CD4-positive, alpha-beta T cell treated with Interleukin-15 for 4 hours (primary cell): Measurements from ENCODE around the gene NLGN1.

ENCODE experiments used
- DNase-seq: peaks from one replicate; pipeline ENCODE4 v3.0.0-alpha.2; 2020; ENCODE audit warnings: low spot score

The NLGN1 gene

DNA sequence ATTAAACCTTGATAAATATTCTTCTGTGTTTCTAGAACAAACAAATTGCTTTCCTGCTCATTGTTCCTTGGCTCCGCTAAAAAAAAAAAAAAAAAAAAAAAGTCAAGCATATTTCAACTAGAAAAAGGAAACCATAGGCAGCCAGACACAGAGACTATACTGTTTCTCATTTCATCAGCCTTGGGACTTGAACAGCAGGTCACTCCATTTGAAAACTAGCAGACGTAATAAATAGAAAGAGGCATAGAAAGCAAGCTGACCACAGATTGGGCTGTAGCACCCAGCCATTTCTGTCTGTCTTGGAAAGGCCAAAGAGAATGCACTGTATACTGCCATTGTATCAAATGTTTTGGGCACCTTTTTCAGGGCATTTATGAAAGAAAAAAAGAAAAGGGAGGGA lies 697.1 kb downstream of the NLGN1 start:
- DNase-seq: no peak

DNA sequence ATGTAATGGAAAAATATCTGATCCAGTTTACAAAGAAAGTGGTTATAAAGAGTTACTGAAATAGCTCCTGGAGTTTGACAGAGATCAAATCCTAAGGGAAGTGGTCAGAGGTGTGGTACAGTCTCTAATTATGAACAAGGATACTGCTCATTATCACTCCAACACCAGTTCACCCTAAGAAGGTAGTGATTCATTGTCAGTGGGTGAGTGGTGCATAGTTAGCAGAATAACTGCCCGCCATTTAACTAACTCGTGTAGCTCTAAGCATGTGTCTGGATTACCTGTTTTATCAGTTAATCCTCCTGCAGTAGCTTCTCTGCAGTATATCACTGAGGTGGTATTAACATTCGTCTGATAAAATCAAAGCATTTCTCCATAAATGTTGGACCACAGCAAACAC lies 700.1 kb downstream of the NLGN1 start:
- DNase-seq: no peak

DNA sequence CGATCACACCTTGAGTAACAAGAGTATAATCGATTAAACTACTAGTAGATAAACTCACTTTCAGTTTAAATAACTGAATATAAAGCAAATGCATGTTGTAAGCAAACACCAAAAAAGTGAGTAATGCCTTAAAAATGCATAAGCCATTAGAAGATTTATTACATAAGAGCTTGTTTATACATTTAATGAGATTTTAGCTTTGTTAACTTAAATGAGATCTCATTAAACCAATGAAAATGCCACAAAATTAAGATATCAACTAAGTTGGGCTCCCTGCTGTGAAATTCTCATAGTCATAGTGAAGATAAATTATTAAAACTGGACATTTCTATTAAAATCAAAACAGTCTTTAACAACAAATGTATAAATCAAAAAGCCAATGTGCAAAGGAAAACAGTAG lies 701.2 kb downstream of the NLGN1 start:
- DNase-seq: no peak

DNA sequence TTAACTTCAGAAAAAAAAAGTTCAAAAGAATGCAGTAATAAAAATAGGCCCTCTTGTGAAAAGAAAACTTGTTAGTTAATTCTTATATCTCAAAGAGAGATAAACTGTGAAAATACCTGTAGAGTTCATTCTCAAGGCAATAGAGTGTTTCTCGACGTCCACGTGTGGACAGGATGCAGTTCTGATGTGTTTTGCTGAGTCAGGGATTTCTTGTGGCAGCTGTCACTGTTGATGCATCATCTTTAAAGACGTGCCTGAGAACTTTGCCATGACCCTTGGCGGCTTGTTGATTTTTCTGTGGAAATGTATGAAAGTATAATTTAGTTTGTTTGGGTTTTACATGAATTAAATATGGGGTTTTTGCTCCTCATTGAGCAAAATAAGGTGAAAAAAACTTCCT lies 702.2 kb downstream of the NLGN1 start:
- DNase-seq: no peak

DNA sequence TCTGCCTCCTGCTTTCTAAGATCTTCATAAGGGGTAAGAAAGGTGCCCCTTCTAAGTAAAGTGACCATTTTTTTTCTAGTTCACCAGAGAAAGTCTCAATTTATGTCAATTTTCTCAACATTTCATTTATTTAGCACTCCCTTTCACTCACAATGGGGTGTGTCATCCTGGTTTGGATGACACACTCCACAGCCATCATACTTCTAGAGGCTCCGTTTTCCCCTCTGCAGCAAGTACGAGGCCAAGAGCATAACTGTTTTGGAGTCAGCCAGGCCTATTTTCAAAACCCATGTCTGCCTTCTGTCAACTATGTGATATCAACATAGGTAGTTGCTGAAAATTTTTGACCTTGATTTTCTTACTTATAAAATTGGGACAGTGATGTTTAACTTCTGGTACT lies 703.2 kb downstream of the NLGN1 start:
- DNase-seq: no peak

DNA sequence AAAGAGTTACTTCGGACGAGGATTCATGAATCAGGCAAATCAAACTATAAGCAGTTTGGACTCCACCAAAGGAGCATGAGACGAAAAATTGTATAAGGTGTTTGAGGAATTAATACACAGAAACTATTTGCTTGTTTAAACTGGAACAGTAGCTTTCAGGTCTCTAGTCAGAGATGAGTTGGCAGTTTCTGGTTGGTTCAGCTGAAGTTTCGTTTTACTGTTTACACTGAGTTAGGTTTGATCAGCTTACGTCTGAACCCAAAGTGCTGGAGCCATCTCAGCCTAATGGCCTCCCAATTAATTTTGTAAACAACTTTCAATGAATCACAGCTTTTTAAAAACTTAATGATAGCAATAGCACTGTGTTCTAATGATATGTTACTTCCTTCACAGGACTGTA lies 703.7 kb downstream of the NLGN1 start:
- DNase-seq: no peak

DNA sequence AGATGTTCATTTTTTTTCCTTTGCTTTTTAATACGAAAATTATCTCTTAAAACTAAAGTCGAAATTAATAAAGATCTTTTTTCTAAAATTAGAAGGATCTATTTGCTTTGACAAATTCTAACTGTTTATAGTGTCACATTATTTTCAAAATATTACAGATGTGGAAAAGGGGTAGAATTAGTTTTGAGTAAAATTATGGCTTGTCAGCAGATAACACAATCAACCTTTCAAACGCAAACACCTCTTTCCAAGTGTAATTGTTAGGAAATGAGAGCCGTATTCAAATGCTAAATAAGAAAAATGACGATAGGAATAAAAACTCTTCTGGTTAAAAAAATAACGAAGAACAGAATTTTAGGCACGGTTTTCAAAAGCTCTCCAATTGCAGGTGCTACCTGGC lies 704.7 kb downstream of the NLGN1 start:
- DNase-seq: no peak

DNA sequence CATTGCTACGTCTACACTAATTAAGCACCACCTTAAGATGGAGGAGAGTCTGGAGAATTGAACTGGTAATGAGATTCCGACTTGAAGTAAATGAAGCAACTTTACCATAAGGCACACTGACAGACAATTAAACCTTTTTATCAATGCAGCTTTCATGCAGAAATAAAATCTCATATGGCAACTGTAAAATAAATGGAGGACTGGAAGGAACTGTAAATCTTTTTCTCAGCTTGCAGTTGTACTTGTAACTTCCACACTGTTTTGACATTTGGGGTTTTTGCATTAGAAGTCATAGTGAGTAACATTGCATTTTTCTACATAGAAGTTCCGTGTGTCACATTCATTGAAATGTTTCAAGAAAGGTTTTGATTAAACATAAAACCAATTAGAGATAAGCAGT lies 705.3 kb downstream of the NLGN1 start:
- no peak for DNase-seq

DNA sequence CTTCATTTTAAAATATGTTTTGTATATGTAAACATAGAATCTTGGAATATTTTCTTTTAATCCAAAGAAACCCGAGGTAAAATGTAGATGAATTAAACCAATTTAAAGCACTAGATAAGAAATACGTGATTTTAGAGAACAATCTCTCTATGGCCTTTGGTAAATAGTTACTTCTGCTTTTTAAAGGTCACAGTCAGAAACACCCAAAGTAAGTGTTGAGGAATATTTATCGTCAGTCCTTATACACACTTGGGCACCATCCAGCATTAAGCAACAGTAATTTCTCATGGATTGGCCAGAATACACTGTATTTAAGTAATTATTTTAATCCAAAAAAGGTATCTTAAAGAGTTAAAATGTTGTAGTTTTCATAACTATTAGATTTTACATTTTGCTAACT lies 713.2 kb downstream of the NLGN1 start:
- no peak for DNase-seq

DNA sequence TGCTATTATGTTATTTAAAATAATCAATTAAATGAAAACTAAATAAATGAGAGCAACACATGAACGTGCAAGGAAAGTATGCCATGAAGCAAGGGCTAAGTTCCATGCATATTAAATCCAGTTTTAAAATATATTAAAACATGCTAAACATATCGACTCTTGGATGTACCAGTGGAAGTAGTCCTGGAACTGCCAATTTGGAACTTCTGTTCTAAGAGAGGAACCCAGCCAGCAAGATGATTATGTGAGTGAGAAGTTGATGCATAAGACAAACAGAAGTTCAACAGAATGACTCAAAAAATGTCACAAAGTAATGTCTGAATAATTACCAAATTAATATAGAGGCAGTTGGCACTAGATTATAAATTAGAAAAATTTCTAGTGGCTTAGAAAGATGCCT lies 714.2 kb downstream of the NLGN1 start:
- DNase-seq: no peak

DNA sequence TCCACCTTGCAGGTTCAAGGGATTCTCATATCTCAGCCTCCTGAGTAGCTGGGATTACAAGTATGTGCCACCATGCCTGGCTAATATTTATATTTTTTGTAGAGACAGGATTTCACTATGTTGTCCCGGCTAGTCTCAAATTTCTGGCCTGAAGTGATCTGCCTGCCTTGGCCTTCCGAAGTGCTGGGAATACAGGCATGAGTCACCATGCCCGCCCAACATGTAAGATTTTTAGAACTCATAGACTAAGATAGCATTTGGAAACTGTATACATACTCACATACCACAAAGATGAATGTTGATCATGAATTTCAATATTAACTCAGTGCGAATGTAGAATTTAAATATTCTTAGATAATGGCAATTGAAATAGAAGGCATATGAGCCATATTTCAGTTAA lies 718.9 kb downstream of the NLGN1 start:
- DNase-seq: no peak

DNA sequence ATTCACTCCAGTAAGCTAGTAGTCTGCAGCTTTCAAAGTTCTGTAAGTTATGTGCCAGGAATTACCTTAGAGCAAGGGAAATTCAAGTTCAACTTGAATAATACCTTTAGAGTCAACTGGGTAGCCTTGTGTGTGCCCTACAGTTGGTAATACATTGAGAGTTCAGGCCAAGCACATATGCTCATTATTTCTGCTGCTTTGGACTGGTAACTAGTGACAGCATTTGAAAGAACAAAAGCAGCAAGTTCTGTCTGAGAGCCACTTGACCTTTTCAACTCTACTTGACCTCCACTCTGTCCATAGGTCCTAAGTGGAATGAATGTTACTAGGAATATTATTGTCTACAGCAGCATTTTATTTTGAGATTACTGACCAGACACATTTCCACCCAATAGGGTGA lies 723.5 kb downstream of the NLGN1 start:
- DNase-seq: no peak

DNA sequence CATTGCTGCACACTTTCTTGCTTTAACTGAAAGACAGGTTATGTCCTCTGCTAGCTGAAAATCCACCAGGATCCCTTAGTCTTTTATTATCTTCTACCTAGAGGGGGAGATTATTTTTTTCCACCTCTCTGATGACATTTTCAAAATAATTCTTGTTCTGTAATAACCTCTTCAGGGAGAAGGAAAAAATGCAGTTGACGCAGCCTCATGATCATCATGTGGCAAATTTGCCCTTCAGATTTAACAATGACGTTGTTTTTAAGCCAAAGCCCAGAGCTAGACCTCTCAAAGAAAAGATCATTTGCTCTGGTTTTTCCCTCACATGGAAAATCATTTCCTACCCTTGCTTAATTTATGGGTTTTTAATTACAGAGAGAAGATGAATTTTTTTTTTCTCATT lies 724.9 kb downstream of the NLGN1 start:
- no peak for DNase-seq

DNA sequence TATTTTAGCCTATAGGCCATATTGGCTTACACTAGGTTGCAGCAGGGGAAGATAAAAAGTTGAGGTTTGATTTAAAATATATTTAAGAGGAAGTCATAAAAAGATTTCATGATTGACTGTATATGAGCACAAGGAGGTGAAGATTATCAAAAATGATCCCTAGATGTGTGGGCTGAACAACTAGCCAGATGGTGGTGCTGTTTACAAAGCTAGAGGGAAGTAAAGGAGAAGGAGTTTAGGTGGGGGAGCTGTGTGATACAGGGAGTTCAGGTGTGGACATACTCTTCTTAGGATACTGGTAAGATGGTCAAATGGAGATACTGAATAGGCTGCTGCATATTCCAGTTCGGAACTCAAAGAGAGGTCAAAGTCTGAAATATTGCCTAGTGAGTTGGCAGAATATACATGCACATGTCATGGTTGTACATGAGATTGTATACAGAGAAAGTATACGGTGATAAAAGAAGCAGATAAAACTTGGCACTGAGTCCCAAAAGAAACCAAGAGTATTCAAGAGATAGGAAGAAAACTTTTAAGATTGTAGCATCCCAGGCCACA lies 727.8 kb downstream of the NLGN1 start:
- no peak for DNase-seq

DNA sequence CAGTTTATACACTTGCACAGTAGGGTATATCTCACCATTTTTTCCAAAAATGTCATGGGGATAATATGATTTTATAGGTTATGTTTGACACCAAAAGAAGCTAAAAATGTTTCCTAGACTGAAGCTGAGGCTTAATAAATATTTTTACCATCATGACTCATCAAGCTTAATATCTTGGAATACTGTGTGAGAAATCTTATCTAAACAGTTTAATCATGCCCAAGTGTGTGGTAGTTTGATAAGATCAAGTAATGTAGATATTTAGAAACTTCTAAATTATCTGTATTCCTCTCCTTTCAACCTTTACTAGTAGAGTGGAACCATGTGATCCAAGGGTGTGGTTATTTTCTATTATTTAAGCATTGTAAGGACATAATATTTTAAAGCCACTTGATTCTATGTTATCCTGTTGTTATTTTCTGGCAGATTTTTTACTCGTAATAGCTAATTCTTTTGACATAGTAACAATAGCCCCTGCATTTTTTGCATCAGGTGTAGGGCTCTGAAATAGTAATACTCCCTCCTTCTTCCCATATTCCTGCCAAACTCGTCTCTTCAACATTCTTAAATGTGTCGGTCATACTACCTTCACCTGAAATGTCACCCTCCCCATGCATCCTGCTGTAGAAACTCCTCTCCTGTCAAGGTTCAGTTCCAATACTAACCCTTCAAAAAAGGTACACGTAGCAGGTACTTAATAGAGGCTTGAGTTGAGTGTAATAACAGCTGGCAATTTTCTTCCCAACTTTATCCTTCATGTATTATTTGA lies 729.6 kb downstream of the NLGN1 start:
- DNase-seq: no peak

DNA sequence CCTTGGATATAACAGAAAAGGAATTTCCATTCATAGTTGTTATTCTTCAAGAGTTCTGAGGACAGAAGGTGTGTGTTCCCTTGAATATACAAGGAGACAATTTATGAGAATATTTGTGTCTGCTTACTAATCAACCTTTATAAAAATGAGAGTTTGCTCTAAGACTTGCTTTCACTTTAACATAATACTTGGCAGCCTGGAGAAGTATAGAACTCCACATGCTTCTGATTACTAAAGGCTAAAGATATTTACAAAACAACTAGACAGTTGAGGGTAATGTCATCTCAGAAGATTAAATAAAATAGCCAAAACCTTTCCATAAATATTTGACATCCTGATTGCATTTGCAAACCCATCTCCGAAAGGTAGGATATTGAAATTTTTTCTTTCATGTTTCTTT lies 734.5 kb downstream of the NLGN1 start:
- DNase-seq: no peak

DNA sequence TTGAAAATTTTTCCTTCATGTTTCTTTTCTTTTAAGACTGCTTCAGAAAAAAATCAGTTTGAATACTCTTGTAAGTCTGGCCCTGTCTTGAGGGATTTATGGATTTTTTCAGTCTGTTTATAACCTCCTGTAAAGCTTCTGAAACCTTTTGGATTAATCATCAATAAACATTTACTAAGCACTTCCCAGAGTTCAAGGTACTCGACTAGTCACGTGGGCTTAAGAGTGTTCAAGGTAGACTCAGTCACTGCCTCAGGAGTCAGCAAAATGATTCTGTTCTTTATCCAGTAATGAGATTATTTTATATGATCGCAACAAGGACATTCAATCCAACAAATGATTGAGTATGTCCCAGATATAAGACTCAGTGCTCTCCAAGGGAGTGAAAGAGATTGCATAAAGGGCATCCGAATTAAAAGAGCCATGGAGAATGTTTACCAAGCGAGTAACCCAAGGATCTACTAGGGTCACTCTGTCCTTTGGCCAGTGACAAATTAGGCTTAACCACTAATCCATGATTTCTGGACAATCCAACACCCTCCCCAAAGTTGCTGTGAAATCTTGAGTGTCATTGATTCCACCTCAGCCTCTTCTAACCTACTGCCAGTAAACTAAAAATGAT lies 735.0 kb downstream of the NLGN1 start:
- no peak for DNase-seq

DNA sequence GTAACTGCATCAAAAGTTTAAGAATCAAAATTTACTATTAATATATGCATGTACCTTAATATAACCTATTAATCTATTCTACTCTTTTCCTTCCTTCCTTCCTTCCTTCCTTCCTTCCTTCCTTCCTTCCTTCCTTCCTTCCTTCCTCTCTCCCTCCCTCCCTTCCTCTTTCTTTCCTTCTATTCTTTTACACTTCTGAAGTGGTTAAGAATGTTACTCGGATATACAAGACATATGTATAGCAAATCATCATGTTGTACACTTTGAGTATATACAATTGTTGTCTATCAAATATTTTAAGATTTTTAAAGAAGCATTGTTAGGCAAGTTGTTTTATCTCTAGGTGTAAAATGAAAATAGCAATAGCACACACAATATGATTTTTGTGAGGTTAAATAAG lies 748.5 kb downstream of the NLGN1 start:
- DNase-seq: no peak

DNA sequence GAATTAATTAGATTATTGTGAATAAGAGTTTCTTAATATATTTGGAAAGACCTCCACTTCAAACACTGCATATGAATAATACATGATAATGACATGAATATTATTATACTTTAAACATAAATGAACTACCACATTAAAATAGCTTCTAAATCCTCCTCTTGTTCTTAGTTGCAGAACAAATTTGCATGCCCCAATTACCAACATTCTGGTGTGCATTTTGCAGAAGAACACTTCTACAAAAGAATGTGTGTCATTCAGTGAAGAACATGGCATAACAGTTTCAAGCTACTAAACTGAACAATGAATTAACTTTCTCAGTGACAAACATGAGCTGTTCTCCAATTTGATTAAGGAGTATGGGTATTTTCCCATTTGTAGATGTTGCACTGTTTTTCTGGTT lies 750.3 kb downstream of the NLGN1 start:
- no peak for DNase-seq

DNA sequence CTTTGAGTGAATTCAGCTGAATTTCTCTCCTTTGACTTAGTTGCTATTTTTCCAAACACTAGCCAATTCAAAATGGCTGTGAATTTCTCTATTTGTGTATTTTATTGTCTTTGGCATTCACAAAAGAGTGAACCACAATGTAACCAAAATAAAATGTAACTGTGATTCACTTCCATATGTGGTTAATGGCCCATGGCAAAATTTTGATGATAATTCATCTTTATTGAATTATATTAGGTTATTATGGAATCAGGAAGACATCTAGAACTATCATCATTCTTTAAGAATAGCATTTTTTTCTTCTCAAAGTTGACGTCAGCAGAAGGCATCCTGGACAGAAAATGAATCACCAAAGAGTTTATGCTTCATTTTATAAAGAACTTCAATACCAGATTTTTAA lies 756.3 kb downstream of the NLGN1 start:
- no peak for DNase-seq

DNA sequence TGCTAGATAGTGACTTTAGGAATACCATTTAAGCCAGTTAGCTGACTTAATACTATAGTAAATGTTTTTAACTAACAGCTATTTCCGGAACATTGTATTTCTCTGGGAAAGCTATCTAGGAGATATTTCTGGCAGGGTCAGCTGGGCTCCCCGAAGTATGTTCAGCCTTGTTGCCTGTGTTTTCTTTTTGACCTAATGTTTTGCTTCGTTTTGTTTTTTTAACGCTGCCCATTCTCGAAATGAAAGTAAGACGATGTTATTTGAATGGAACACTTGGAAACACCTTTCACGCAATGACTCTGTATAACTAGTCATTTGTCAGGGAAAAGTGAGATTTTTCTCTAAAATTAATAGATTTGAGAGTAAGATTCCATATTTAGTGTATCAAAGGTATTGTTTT lies 758.7 kb downstream of the NLGN1 start:
- no peak for DNase-seq

DNA sequence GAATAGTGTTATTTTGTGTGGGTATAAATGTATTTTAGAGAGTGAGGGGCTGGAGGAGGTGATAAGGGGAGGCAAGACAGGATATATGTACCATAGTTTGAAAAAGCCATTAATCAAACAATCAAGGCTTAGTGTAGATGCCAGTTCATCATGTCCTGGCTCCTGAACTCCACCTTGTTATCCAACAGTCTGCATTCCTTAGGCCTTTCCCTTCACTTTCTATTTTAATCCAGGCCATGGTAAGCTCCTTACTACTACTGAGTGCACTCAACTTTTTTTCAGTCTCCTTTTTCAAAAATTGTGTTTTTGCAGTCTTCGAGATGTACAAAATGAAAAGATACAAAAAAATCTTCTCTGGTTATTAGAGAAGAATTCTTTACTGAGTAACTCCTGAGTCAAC lies 761.1 kb downstream of the NLGN1 start:
- DNase-seq: no peak

DNA sequence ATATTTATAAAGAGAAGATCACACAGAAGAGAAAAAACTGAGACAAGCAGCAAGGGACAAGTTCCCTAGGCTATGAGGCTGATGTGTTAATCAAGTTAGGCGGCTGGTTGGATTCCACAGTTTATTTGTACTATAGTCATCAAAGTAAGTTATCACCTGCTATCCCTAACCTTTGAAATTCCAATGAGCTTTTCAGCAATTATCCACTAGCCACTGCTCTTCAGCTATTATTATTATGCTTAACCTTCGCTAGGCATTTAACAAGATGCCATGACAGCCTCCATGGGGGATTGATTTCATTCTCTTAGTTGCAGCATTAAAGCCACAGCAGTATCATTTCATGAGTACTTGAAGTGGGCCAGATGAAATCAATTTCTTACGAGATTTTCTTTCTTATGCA lies 762.1 kb downstream of the NLGN1 start:
- DNase-seq: no peak

DNA sequence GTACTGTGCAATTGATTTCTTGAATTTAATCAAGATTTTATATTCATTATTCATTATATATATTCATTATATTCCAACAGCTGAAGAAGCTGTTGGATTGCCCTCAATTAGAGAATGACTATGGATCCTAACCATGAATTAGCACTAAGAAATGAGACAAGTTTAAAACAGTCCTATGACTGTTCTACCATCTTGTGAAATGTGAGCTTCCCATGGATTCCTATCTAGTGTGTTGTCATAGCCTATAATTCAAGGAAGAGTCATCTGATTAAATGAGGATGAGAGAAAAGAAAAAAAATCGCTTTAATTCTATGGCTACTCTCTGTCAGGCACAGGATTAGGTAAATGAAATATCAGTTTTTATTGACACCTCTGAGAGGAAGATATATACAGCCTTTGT lies 765.0 kb downstream of the NLGN1 start:
- DNase-seq: no peak
